SK-N-SH (cell line): Measurements from ENCODE around the gene EIF2D. TPM values are rescaled to one million over a fixed set of nuclear protein-coding genes. Genes with fewer than 3 reads are reported as not detected.

Experiments
- CTCF ChIA-PET: fragments of 300-600, 350-600 bp; formaldehyde crosslinking; extraction: SDS; loops from one replicate; lab custom pipeline; 2021; lab: Yijun Ruan, JAX
- POLR2A ChIA-PET: fragments of 350-600 bp; sonication (Branson Sonifier 250); formaldehyde crosslinking; extraction: SDS; loops from one replicate; lab custom pipeline; 2020; ENCODE audit warnings: antibody characterized with exemption, inconsistent platforms; lab: Yijun Ruan, JAX
- DNase-seq: peaks from one replicate; pipeline ENCODE4 v3.0.0; 2012
- H2AFZ ChIP-seq: fragments of 200-600 bp; sonication (generic); 2 replicates; pipeline ENCODE4 v1.8.1; 2016; ENCODE audit warnings: antibody characterized with exemption, mild to moderate bottlenecking, low read depth
- H3F3A ChIP-seq: fragments of 200-600 bp; sonication (generic); replicated peaks from 2 replicates; pipeline ENCODE3; 2016; ENCODE audit warnings: antibody characterized with exemption, mild to moderate bottlenecking; ENCODE audit not compliant: insufficient read depth
- H3K27ac ChIP-seq, 2 experiments: fragments of 200-500 bp in 1 of 2; fragments of 200-600 bp in 1 of 2; sonication (Bioruptor generic) in 1 of 2; sonication (generic), shearing (Covaris generic) in 1 of 2; 2 replicates each; pipeline versions ENCODE4 v1.5.1 to v1.6.1; 2014 to 2016; ENCODE audit warnings: low read depth in 2 of 2, inconsistent platforms in 1 of 2, low read length in 1 of 2, mild to moderate bottlenecking in 1 of 2, mixed read lengths in 1 of 2
- H3K27me3 ChIP-seq: fragments of 200-600 bp; sonication (generic), shearing (Covaris generic); 2 replicates; pipeline ENCODE4 v1.6.1; 2016; ENCODE audit warnings: mixed run types; ENCODE audit not compliant: insufficient read depth
- H3K36me3 ChIP-seq, 2 experiments: fragments of 200-500 bp in 1 of 2; fragments of 200-600 bp in 1 of 2; sonication (Bioruptor generic) in 1 of 2; sonication (generic) in 1 of 2; replicated peaks in 1 of 2; 2 replicates each; pipeline versions ENCODE3 to v1.5.1; 2014 to 2016; ENCODE audit warnings: low read length in 1 of 2, mild to moderate bottlenecking in 1 of 2; ENCODE audit not compliant: insufficient read depth in 2 of 2, control insufficient read depth in 1 of 2
- H3K4me1 ChIP-seq, 2 experiments: fragments of 200-500 bp in 1 of 2; fragments of 200-600 bp in 1 of 2; sonication (Bioruptor generic) in 1 of 2; sonication (generic), shearing (Covaris generic) in 1 of 2; 2 replicates each; pipeline versions ENCODE4 v1.5.1 to v1.6.1; 2014 to 2016; ENCODE audit warnings: low read depth in 1 of 2, low read length in 1 of 2, mixed run types in 1 of 2; ENCODE audit not compliant: insufficient read depth in 2 of 2, control insufficient read depth in 1 of 2
- H3K4me2 ChIP-seq: fragments of 200-600 bp; sonication (generic), shearing (Covaris generic); 2 replicates; pipeline ENCODE4 v1.6.1; 2017; ENCODE audit warnings: mixed run types
- H3K4me3 ChIP-seq, 2 experiments: fragments of 200-500 bp in 1 of 2; fragments of 200-600 bp in 1 of 2; sonication (Bioruptor generic) in 1 of 2; sonication (generic), shearing (Covaris generic) in 1 of 2; 2 replicates each; pipeline versions ENCODE4 v1.5.1 to v1.8.1; 2014 to 2016; ENCODE audit warnings: low read depth in 2 of 2, inconsistent platforms in 1 of 2, low read length in 1 of 2, mild to moderate bottlenecking in 1 of 2, mixed read lengths in 1 of 2, moderate library complexity in 1 of 2
- H3K79me2 ChIP-seq: fragments of 200-600 bp; sonication (generic); 2 replicates; pipeline ENCODE4 v1.8.1; 2017; ENCODE audit warnings: mild to moderate bottlenecking; ENCODE audit not compliant: insufficient read depth
- H3K9ac ChIP-seq: fragments of 200-600 bp; sonication (generic); 2 replicates; pipeline ENCODE4 v1.6.1; 2017; ENCODE audit warnings: mixed run types
- H3K9me2 ChIP-seq: fragments of 200-600 bp; sonication (generic); 2 replicates; pipeline ENCODE4 v1.6.1; 2017; ENCODE audit warnings: mixed run types
- H3K9me3 ChIP-seq: fragments of 200-600 bp; sonication (generic); 2 replicates; pipeline ENCODE4 v1.6.1; 2017; ENCODE audit warnings: mixed run types, mild to moderate bottlenecking, moderate library complexity
- H4K20me1 ChIP-seq: fragments of 200-600 bp; sonication (generic); 2 replicates; pipeline ENCODE4 v1.6.1; 2017; ENCODE audit warnings: mild to moderate bottlenecking, mixed run types; ENCODE audit not compliant: insufficient read depth
- ELF1 ChIP-seq: IDR thresholded peaks from 2 replicates; pipeline ENCODE4 v1.4.0; 2012
- EP300 ChIP-seq, 2 experiments: IDR thresholded peaks; 2 replicates each; pipeline versions ENCODE4 v1.4.0 to v1.6.1; 2012; ENCODE audit warnings: borderline replicate concordance in 1 of 2, low read depth in 1 of 2, low read length in 1 of 2
- EZH2phosphoT487 ChIP-seq: fragments of 200-600 bp; sonication (generic); IDR thresholded peaks from 2 replicates; pipeline ENCODE4 v1.6.1; 2017; ENCODE audit warnings: low read depth, mixed run types, mild to moderate bottlenecking, antibody characterized with exemption, moderate library complexity, borderline replicate concordance
- FOSL2 ChIP-seq: IDR thresholded peaks from 2 replicates; pipeline ENCODE4 v1.4.0; 2012; ENCODE audit warnings: low read depth, mild to moderate bottlenecking, moderate library complexity, borderline replicate concordance
- GABPA ChIP-seq: IDR thresholded peaks from 2 replicates; pipeline ENCODE4 v1.4.0; 2012; ENCODE audit warnings: low read depth, mild to moderate bottlenecking
- GATA2 ChIP-seq: sonication (generic); formaldehyde crosslinking; IDR thresholded peaks from 2 replicates; pipeline ENCODE4 v1.5.0; 2020; ENCODE audit warnings: mild to moderate bottlenecking, missing genetic modification reagents
- JUND ChIP-seq: IDR thresholded peaks from 2 replicates; pipeline ENCODE4 v1.4.0; 2012
- MEF2A ChIP-seq: IDR thresholded peaks from 2 replicates; pipeline ENCODE4 v1.4.0; 2012; ENCODE audit warnings: low read depth, borderline replicate concordance
- MXI1 ChIP-seq: IDR thresholded peaks from 2 replicates; pipeline ENCODE4 v1.6.1; 2012; ENCODE audit warnings: mild to moderate bottlenecking, low read depth, low read length, improper control_type of control experiment
- NFIC ChIP-seq: IDR thresholded peaks from 2 replicates; pipeline ENCODE4 v1.4.0; 2012; ENCODE audit warnings: borderline replicate concordance
- POLR2AphosphoS5 ChIP-seq: IDR thresholded peaks from 2 replicates; pipeline ENCODE4 v1.6.1; 2012; ENCODE audit warnings: low read depth, low read length
- RCOR1 ChIP-seq: fragments of 150-350 bp; IDR thresholded peaks from 2 replicates; pipeline ENCODE4 v1.6.1; 2017; ENCODE audit warnings: antibody characterized with exemption, low read length
- RXRA ChIP-seq: IDR thresholded peaks from 2 replicates; pipeline ENCODE4 v1.4.0; 2012; ENCODE audit warnings: low read depth, mild to moderate bottlenecking, borderline replicate concordance
- SIN3A ChIP-seq: IDR thresholded peaks from 2 replicates; pipeline ENCODE4 v1.6.1; 2012; ENCODE audit warnings: low read depth, mild to moderate bottlenecking, low read length, moderate library complexity, borderline replicate concordance
- TEAD4 ChIP-seq: IDR thresholded peaks from 2 replicates; pipeline ENCODE4 v1.4.0; 2012; ENCODE audit warnings: mild to moderate bottlenecking, borderline replicate concordance; ENCODE audit not compliant: insufficient read depth
- USF1 ChIP-seq: IDR thresholded peaks from 2 replicates; pipeline ENCODE4 v1.4.0; 2012; ENCODE audit warnings: low read depth, borderline replicate concordance
- YY1 ChIP-seq: IDR thresholded peaks from 2 replicates; pipeline ENCODE4 v1.4.0; 2012; ENCODE audit warnings: low read depth, mild to moderate bottlenecking
- WGBS: methylation state at CpG from one replicate; pipeline ENCODE4 v1.1.6; 2017; ENCODE audit warnings: low lambda C conversion rate; 5-methylcytosine and 5-hydroxymethylcytosine counted together
- polyA plus RNA-seq, 3 experiments: library from polyadenylated mRNA; depleted of rRNA; stranded (reverse); fragments of >200 nt; gene quantifications; 2 replicates each; pipeline ENCODE4 v1.2.3, GENCODE V29; 2012
- TF ChIP-seq, protein P1 (sequence below): fragments of 200-600 bp; sonication (generic); IDR thresholded peaks from 2 replicates; pipeline ENCODE4 v1.6.1; 2017; ENCODE audit warnings: antibody characterized with exemption, mild to moderate bottlenecking, moderate library complexity
- TF ChIP-seq, protein P2 (sequence below): IDR thresholded peaks from 2 replicates; pipeline ENCODE4 v1.6.1; 2012; ENCODE audit warnings: mild to moderate bottlenecking, low read depth, low read length, moderate library complexity

EIF2D gene
- polyA plus RNA-seq, 1 of the 3 experiments (the other 2 are of a cell fraction): 59.5 TPM

DNA sequence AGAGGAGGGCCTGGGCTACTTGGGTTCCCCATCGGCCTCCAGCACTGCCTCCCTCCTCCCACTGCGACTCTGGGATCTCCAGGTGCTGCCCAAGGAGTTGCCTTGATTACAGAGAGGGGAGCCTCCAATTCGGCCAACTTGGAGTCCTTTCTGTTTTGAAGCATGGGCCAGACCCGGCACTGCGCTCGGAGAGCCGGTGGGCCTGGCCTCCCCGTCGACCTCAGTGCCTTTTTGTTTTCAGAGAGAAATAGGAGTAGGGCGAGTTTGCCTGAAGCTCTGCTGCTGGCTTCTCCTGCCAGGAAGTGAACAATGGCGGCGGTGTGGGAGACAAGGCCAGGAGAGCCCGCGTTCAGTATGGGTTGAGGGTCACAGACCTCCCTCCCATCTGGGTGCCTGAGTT is 24.4 kb downstream of the EIF2D start:
- Histone ChIP-seq H3K9ac (no peak overlapping the region), H3K4me2 (no peak overlapping the region), H3K4me3 (no peak overlapping the region), H3K36me3 (peaks cover 0 to 46% of the 10 kb centered on the region in 2 experiments), H3K27me3 (no peaks in the 10 kb centered on the region), H3K4me1 (peaks cover 5 to 25% of the 10 kb centered on the region in 2 experiments), H3K27ac (no peak overlapping the region; a peak in 1 of 4 replicates)
- CTCF ChIA-PET: interaction anchor here (0.9 to 12.7 kb wide), 6 partner anchors 32 to 126 kb away, joined by 3 to 241 read pairs (median 6); no protein-coding TSS in a partner anchor
- 98% methylated on average over 14 of the region's 14 CpGs for WGBS
- TF ChIP-seq ELF1 (no peak), NFIC (no peak), RCOR1 (no peak), TEAD4 (no peak), EP300 (IDR thresholded peaks at IDR 0.05; ENCODE audit: borderline replicate concordance in 1 of 2, low read depth in 1 of 2, low read length in 1 of 2) (no peak), USF1 (no peak), EZH2phosphoT487 (no peak), POLR2AphosphoS5 (no peak), MEF2A (no peak), MXI1 (no peak), YY1 (no peak), GATA2 (no peak), FOSL2 (no peak), JUND (no peak), SIN3A (no peak), GABPA (no peak), RXRA (no peak)
- TF ChIP-seq, protein P1, sequence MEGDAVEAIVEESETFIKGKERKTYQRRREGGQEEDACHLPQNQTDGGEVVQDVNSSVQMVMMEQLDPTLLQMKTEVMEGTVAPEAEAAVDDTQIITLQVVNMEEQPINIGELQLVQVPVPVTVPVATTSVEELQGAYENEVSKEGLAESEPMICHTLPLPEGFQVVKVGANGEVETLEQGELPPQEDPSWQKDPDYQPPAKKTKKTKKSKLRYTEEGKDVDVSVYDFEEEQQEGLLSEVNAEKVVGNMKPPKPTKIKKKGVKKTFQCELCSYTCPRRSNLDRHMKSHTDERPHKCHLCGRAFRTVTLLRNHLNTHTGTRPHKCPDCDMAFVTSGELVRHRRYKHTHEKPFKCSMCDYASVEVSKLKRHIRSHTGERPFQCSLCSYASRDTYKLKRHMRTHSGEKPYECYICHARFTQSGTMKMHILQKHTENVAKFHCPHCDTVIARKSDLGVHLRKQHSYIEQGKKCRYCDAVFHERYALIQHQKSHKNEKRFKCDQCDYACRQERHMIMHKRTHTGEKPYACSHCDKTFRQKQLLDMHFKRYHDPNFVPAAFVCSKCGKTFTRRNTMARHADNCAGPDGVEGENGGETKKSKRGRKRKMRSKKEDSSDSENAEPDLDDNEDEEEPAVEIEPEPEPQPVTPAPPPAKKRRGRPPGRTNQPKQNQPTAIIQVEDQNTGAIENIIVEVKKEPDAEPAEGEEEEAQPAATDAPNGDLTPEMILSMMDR: no peak
- TF ChIP-seq, protein P2, sequence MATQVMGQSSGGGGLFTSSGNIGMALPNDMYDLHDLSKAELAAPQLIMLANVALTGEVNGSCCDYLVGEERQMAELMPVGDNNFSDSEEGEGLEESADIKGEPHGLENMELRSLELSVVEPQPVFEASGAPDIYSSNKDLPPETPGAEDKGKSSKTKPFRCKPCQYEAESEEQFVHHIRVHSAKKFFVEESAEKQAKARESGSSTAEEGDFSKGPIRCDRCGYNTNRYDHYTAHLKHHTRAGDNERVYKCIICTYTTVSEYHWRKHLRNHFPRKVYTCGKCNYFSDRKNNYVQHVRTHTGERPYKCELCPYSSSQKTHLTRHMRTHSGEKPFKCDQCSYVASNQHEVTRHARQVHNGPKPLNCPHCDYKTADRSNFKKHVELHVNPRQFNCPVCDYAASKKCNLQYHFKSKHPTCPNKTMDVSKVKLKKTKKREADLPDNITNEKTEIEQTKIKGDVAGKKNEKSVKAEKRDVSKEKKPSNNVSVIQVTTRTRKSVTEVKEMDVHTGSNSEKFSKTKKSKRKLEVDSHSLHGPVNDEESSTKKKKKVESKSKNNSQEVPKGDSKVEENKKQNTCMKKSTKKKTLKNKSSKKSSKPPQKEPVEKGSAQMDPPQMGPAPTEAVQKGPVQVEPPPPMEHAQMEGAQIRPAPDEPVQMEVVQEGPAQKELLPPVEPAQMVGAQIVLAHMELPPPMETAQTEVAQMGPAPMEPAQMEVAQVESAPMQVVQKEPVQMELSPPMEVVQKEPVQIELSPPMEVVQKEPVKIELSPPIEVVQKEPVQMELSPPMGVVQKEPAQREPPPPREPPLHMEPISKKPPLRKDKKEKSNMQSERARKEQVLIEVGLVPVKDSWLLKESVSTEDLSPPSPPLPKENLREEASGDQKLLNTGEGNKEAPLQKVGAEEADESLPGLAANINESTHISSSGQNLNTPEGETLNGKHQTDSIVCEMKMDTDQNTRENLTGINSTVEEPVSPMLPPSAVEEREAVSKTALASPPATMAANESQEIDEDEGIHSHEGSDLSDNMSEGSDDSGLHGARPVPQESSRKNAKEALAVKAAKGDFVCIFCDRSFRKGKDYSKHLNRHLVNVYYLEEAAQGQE: no peak
- TF ChIP-seq, all 33 proteins: peak for 0
- Histone ChIP-seq H3K9me2 (no peaks in the 10 kb centered on the region), H4K20me1 (no peaks in the 10 kb centered on the region), H3K9me3 (no peaks in the 10 kb centered on the region), H2AFZ (no peak overlapping the region), H3K79me2 (no peaks in the 10 kb centered on the region), H3F3A (peaks cover 24% of the 10 kb centered on the region)
- POLR2A ChIA-PET: no interaction called here
- no peak for DNase-seq
